Progenitor cell of endocrine pancreas (in vitro differentiated cells): ENCODE results near the gene TMEM42. TPM values are rescaled to one million over a fixed set of nuclear protein-coding genes. Genes with fewer than 3 reads are reported as not detected.
"Not testable (repeated sequence)": the region's sequence is repeated elsewhere in the genome, so short reads cannot be mapped to it uniquely, and the experiment has no call there.

Experiments used
- DNase-seq: peaks from one replicate; pipeline ENCODE4 v3.0.0; 2021; ENCODE audit warnings: low spot score; ENCODE audit not compliant: unreplicated experiment
- H3K27ac Mint-ChIP-seq: 2 replicates; pipeline ENCODE4 v1.8.0; 2021; ENCODE audit warnings: mild to moderate bottlenecking, moderate library complexity, mixed read lengths
- H3K27me3 Mint-ChIP-seq: 2 replicates; pipeline ENCODE4 v1.8.0; 2021; ENCODE audit warnings: mixed read lengths
- H3K36me3 Mint-ChIP-seq: 2 replicates; pipeline ENCODE4 v1.8.0; 2022; ENCODE audit warnings: mixed read lengths; ENCODE audit not compliant: insufficient read depth
- H3K4me1 Mint-ChIP-seq: 2 replicates; pipeline ENCODE4 v1.8.0; 2021; ENCODE audit warnings: low read depth, mixed read lengths
- H3K4me3 Mint-ChIP-seq: 2 replicates; pipeline ENCODE4 v1.8.0; 2021; ENCODE audit warnings: low read depth, mild to moderate bottlenecking, moderate library complexity, mixed read lengths
- H3K9me3 Mint-ChIP-seq: 2 replicates; pipeline ENCODE4 v1.8.0; 2021; ENCODE audit warnings: low read depth, mixed read lengths
- long read RNA-seq: library from polyadenylated mRNA; unstranded; transcript quantifications from one replicate; pipeline ENCODE4 v2.0.0, GENCODE V29; 2020
- total RNA-seq: library from RNA; stranded (reverse); gene quantifications from 2 replicates; pipeline ENCODE4 v1.2.1, GENCODE V29; 2021
- TF ChIP-seq, protein P1 (sequence below): fragments of 200-600 bp; sonication (generic); IDR thresholded peaks from one replicate; pipeline ENCODE4 v1.5.0; 2021; ENCODE audit warnings: antibody characterized with exemption, mild to moderate bottlenecking; ENCODE audit not compliant: unreplicated experiment

The TMEM42 gene
- total RNA-seq = 13.4 and 13.6 TPM in 2 replicates
- long read RNA-seq, partial matches to known transcripts = 0 of 9 reads
- long read RNA-seq, other reads (novel, unspliced or antisense) = 7 of 9 reads

DNA sequence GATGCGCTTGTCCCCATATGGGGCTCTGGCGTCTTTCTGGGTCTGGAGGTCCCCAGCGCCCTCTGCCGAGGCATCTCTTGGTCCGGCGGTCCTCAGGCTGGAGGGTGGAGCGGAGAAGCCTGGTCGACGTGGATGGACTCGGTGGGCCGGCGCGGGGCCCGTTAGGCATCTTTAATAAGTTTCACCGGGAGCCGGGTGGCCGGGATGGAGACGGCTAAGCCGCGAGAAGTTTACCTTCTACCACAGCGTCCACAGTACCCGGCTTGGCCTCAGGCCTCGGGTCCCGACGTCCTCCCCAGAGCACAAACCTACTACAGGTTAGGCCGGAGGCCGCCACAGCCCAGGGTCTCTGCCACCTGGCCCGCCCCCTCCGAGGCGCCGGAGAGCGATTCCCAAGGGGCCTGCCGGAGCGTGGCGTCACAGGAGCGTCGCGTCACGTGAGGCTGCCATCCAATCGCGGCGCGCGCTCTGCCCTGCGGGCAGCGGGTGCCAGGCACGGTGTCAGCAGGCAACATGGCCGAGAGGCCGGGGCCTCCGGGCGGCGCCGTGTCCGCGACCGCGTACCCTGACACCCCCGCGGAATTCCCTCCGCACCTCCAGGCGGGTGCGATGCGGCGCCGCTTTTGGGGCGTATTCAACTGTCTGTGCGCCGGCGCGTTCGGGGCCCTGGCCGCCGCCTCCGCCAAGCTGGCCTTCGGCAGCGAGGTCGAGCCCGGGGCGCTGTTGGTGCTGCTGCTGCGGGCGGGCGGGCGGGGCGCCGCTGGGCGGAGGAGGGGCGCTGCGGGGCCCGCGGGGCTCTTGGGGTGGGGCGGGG lies at the start of gene TMEM42:
TSS of gene TMEM42 (plus strand) at position 501 of the 814 bp plus-strand sequence. CDS start at position 514, 13 bp downstream.
- H3K36me3 Mint-ChIP-seq = peaks cover 4% of the 10 kb centered on the region
- no peaks in the 10 kb centered on the region for H3K27me3 Mint-ChIP-seq
- H3K4me3 Mint-ChIP-seq = peak within 1 kb of the TSS; percentile 80
- H3K9me3 Mint-ChIP-seq = no peaks in the 10 kb centered on the region
- peaks cover 6% of the 10 kb centered on the region for H3K4me1 Mint-ChIP-seq
- peak within 1 kb of the TSS; percentile 98 for H3K27ac Mint-ChIP-seq
- TF ChIP-seq, protein P1, sequence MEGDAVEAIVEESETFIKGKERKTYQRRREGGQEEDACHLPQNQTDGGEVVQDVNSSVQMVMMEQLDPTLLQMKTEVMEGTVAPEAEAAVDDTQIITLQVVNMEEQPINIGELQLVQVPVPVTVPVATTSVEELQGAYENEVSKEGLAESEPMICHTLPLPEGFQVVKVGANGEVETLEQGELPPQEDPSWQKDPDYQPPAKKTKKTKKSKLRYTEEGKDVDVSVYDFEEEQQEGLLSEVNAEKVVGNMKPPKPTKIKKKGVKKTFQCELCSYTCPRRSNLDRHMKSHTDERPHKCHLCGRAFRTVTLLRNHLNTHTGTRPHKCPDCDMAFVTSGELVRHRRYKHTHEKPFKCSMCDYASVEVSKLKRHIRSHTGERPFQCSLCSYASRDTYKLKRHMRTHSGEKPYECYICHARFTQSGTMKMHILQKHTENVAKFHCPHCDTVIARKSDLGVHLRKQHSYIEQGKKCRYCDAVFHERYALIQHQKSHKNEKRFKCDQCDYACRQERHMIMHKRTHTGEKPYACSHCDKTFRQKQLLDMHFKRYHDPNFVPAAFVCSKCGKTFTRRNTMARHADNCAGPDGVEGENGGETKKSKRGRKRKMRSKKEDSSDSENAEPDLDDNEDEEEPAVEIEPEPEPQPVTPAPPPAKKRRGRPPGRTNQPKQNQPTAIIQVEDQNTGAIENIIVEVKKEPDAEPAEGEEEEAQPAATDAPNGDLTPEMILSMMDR = peak; percentile 47
- peak; percentile 87 for DNase-seq

DNA sequence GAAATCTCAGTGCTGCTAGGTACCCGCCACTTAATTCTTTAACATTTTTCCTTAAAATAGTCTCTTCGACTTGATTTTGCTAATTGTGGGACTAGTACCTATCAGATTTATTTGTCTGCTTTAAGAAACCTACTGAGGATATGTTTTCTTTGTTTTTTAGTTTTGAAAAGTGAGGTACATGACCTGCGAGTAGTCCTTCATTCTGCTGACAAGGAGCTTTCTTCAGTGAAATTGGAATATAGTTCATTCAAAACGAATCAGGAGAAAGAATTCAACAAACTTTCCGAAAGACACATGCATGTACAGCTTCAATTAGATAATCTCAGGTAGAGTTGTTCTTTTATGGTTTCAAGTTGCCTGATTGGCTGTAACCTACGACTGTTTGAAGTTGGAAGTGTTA lies 47.0 kb upstream of the TMEM42 start:
- H3K36me3 Mint-ChIP-seq = peaks cover 43% of the 10 kb centered on the region
- TF ChIP-seq, protein P1 = no peak
- H3K9me3 Mint-ChIP-seq = peaks cover 26% of the 10 kb centered on the region
- no peaks in the 10 kb centered on the region for H3K4me1 Mint-ChIP-seq
- H3K27me3 Mint-ChIP-seq = no peaks in the 10 kb centered on the region
- no peak overlapping the region for H3K27ac Mint-ChIP-seq
- DNase-seq = no peak
- H3K4me3 Mint-ChIP-seq = no peak overlapping the region

DNA sequence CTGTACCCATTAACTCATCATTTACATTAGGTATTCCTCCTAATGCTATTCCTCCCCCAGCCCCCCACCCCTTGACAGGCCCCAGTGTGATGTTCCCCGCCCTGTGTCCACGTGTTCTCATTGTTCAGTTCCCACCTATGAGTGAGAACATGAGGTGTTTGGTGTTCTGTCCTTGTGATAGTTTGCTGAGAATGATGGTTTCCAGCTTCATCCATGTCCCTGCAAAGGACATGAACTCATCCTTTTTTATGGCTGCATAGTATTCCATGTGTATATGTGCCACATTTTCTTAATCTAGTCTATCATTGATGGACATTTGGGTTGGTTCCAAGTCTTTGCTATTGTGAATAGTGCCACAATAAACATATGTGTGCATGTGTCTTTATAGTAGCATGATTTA lies 45.4 kb upstream of the TMEM42 start:
- not testable (repeated sequence) for H3K4me1 Mint-ChIP-seq
- H3K36me3 Mint-ChIP-seq = peaks cover 47% of the 10 kb centered on the region

DNA sequence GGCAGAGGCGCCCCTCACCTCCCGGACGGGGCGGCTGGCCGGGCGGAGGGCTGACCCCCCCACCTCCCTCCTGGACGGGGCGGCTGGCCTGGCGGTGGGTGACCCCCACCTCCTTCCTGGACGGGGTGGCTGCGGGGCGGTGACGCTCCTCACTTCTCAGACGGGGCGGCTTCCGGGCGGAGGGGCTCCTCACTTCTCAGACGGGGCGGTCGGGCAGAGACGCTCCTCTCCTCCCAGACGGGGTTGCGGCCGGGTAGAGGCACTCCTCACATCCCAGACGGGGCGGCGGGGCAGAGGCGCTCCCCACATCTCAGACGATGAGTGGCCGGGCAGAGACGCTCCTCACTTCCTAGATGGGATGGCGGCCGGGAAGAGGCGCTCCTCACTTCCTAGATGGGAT lies 40.5 kb upstream of the TMEM42 start:
- H3K27me3 Mint-ChIP-seq, H3K27ac Mint-ChIP-seq, DNase-seq, H3K4me1 Mint-ChIP-seq, H3K4me3 Mint-ChIP-seq: not testable (repeated sequence)
- peaks cover 31% of the 10 kb centered on the region for H3K9me3 Mint-ChIP-seq
- H3K36me3 Mint-ChIP-seq = peaks cover 57% of the 10 kb centered on the region

More for the DNA sequence above, 45.4 kb upstream of the TMEM42 start:
- peaks cover 26% of the 10 kb centered on the region for H3K9me3 Mint-ChIP-seq
- DNase-seq, H3K4me3 Mint-ChIP-seq, H3K27me3 Mint-ChIP-seq, H3K27ac Mint-ChIP-seq: not testable (repeated sequence)

DNA sequence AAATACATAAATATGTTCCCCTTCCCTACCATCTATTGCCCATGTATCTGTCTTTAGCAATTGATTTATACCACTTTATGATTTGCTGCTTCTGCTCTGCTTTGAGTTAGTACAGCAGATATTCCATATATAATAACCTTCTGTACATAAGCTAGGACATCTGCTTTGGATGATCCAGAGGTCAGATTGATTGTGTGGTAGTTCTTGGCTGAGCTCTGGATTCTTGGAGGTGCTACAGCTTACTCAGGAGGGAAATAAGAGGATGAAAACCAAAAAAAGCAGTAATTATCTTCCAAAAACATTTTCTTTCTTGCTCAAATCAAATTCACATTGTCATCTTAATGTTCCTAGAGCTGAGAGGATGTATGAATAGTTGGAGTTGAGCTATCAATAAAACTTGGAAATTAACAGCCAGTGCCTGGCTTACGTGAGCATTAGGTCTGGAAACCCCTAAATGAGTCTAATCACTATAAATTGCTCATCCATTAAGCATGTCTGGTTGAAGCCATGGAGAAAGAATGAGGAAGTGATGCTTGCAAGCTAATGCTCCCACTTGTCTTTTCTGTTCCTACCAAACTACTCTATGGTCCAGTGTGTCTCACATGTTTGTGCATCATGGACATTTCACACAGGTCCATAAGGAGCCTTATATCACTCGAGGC lies 36.3 kb upstream of the TMEM42 start:
- H3K27me3 Mint-ChIP-seq = no peaks in the 10 kb centered on the region
- peaks cover 24% of the 10 kb centered on the region for H3K36me3 Mint-ChIP-seq
- TF ChIP-seq, protein P1 = no peak
- no peaks in the 10 kb centered on the region for H3K4me1 Mint-ChIP-seq
- DNase-seq = no peak
- no peak overlapping the region for H3K4me3 Mint-ChIP-seq
- peaks cover 8% of the 10 kb centered on the region for H3K9me3 Mint-ChIP-seq
- H3K27ac Mint-ChIP-seq = no peak overlapping the region

DNA sequence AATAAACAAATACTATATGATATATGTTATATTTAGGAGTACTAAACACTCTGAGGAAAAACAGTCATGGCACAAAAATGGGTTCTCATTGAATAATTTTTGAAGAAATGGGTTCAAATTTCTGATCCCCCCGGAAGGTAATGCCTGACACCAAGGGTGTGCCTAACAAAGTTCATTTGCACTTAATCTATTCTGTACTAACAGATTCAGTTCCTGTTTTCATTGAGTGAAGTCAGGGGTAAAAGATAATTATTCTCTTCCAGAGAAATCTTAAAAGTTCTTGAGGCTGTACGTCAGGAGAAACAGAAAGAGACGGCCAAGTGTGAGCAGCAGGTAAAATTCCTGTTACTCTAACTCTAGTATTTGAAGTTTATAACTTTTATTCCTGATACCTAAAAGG lies 34.5 kb upstream of the TMEM42 start:
- peaks cover 6% of the 10 kb centered on the region for H3K9me3 Mint-ChIP-seq
- H3K4me1 Mint-ChIP-seq = no peaks in the 10 kb centered on the region
- DNase-seq = no peak
- H3K4me3 Mint-ChIP-seq = no peak overlapping the region
- TF ChIP-seq, protein P1 = no peak
- no peak overlapping the region for H3K27ac Mint-ChIP-seq
- H3K27me3 Mint-ChIP-seq = no peaks in the 10 kb centered on the region
- peaks cover 16% of the 10 kb centered on the region for H3K36me3 Mint-ChIP-seq
